Measurements from ENCODE around the gene MUC13.

GRCh38 chr3:124963755-124964154, 29.2 kb upstream of the MUC13 start:
- TF ChIP-seq EZH2 (IDR thresholded peaks at IDR 0.05) (no peak), FOXP2 (optimal IDR thresholded peaks at IDR 0.05; ENCODE audit: control extremely low read depth, extremely low read length, insufficient read depth) (no peak), POLR2AphosphoS5 (IDR thresholded peaks at IDR 0.05; ENCODE audit: borderline replicate concordance, low read depth, low read length) (no peak)

All from SK-N-MC (cell line).